Activated CD4-positive, CD25-positive, alpha-beta regulatory T cell treated with anti-CD3 and anti-CD28 coated beads, Interleukin-2, amount 50 U/mL, for 24 hours (primary cell): ENCODE results near the gene TBX18.

Source experiments
- ATAC-seq, 2 donors: fragments of 150-1000 bp; cut with Tn5 transposase; one replicate each; pipeline ENCODE4 v1.10.0; 2021; ENCODE audit warnings: mild to moderate bottlenecking in 1 of 2, moderate library complexity in 1 of 2

The TBX18 gene

GRCh38 chr6:84743616-84744015 lies 20.8 kb downstream of the TBX18 start:
- no peak for ATAC-seq

GRCh38 chr6:84740385-84740784 lies 24.0 kb downstream of the TBX18 start:
- no peak for ATAC-seq

GRCh38 chr6:84739866-84740208 lies 24.6 kb downstream of the TBX18 start:
- no peak for ATAC-seq

- ATAC-seq, result no peak
Measured at GRCh38 chr6:84738996-84739865, 25.2 kb downstream of the TBX18 start.

- ATAC-seq, result no peak
Measured at GRCh38 chr6:84733889-84734288, 30.5 kb downstream of the TBX18 start.

- ATAC-seq, result no peak
Measured at GRCh38 chr6:84731901-84732300, 32.5 kb downstream of the TBX18 start.

- ATAC-seq, result no peak
Measured at GRCh38 chr6:84731401-84731800, 33.0 kb downstream of the TBX18 start.

- no peak for ATAC-seq
Measured at GRCh38 chr6:84728602-84729001, 35.8 kb downstream of the TBX18 start.

GRCh38 chr6:84719152-84719551 lies 45.2 kb downstream of the TBX18 start:
- ATAC-seq, result no peak

- ATAC-seq, result no peak
Measured at GRCh38 chr6:84718038-84718955, 46.1 kb downstream of the TBX18 start.

- no peak for ATAC-seq
Measured at GRCh38 chr6:84709121-84709520, 55.3 kb downstream of the TBX18 start.

- ATAC-seq, result no peak
Measured at GRCh38 chr6:84707171-84707570, 57.2 kb downstream of the TBX18 start.

- no peak for ATAC-seq
Measured at GRCh38 chr6:84696166-84696565, 68.2 kb downstream of the TBX18 start.

- no peak for ATAC-seq
Measured at GRCh38 chr6:84691978-84692623, 72.3 kb downstream of the TBX18 start.

- ATAC-seq, result no peak
Measured at GRCh38 chr6:84688141-84688873, 76.1 kb downstream of the TBX18 start.

GRCh38 chr6:84687431-84687830 lies 77.0 kb downstream of the TBX18 start:
- ATAC-seq, result no peak

GRCh38 chr6:84685983-84686584 lies 78.3 kb downstream of the TBX18 start:
- no peak for ATAC-seq

GRCh38 chr6:84681693-84682326 lies 82.6 kb downstream of the TBX18 start:
- no peak for ATAC-seq

- no peak for ATAC-seq
Measured at GRCh38 chr6:84675651-84676050, 88.7 kb downstream of the TBX18 start.

GRCh38 chr6:84674395-84674794 lies 90.0 kb downstream of the TBX18 start:
- ATAC-seq, result no peak

- no peak for ATAC-seq
Measured at GRCh38 chr6:84671183-84671582, 93.2 kb downstream of the TBX18 start.

GRCh38 chr6:84669945-84670344 lies 94.5 kb downstream of the TBX18 start:
- no peak for ATAC-seq
